Measurements from ENCODE around the gene ZNF511. TPM values are rescaled to one million over a fixed set of nuclear protein-coding genes. Genes with fewer than 3 reads are reported as not detected.

Gene ZNF511
- total RNA-seq, 1 experiment from 2014 or later: 69.6 TPM

DNA sequence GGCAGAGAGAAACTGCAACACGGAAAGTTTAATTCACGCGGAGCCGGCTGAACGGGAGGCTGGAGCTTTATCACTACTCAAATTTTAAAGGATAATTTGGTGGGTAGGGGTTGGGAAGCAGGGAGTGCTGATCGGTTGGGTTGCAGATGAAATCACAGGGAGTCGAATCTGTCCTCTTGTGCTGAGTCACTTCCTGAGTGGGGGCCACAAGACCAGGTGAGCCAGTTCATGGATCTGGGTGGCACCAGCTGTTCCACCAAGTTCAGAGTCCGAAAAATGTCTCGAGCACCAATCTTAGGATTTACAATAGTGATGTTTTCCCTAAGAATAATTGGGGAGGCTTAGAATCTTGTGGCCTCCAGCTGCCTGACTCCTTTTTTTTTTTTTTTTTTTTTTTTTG, 34.8 kb downstream of the ZNF511 start (continued):
- TF ChIP-seq, protein P1, sequence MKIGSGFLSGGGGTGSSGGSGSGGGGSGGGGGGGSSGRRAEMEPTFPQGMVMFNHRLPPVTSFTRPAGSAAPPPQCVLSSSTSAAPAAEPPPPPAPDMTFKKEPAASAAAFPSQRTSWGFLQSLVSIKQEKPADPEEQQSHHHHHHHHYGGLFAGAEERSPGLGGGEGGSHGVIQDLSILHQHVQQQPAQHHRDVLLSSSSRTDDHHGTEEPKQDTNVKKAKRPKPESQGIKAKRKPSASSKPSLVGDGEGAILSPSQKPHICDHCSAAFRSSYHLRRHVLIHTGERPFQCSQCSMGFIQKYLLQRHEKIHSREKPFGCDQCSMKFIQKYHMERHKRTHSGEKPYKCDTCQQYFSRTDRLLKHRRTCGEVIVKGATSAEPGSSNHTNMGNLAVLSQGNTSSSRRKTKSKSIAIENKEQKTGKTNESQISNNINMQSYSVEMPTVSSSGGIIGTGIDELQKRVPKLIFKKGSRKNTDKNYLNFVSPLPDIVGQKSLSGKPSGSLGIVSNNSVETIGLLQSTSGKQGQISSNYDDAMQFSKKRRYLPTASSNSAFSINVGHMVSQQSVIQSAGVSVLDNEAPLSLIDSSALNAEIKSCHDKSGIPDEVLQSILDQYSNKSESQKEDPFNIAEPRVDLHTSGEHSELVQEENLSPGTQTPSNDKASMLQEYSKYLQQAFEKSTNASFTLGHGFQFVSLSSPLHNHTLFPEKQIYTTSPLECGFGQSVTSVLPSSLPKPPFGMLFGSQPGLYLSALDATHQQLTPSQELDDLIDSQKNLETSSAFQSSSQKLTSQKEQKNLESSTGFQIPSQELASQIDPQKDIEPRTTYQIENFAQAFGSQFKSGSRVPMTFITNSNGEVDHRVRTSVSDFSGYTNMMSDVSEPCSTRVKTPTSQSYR (CRISPR knock-in tag; IDR thresholded peaks at IDR 0.05): no peak
- TF ChIP-seq ZNF138 (CRISPR knock-in tag; conservative IDR thresholded peaks at IDR 0.05) (no peak), FOXJ3 (CRISPR knock-in tag; IDR thresholded peaks at IDR 0.05; ENCODE audit: borderline replicate concordance) (no peak)
- TF ChIP-seq, protein P2, sequence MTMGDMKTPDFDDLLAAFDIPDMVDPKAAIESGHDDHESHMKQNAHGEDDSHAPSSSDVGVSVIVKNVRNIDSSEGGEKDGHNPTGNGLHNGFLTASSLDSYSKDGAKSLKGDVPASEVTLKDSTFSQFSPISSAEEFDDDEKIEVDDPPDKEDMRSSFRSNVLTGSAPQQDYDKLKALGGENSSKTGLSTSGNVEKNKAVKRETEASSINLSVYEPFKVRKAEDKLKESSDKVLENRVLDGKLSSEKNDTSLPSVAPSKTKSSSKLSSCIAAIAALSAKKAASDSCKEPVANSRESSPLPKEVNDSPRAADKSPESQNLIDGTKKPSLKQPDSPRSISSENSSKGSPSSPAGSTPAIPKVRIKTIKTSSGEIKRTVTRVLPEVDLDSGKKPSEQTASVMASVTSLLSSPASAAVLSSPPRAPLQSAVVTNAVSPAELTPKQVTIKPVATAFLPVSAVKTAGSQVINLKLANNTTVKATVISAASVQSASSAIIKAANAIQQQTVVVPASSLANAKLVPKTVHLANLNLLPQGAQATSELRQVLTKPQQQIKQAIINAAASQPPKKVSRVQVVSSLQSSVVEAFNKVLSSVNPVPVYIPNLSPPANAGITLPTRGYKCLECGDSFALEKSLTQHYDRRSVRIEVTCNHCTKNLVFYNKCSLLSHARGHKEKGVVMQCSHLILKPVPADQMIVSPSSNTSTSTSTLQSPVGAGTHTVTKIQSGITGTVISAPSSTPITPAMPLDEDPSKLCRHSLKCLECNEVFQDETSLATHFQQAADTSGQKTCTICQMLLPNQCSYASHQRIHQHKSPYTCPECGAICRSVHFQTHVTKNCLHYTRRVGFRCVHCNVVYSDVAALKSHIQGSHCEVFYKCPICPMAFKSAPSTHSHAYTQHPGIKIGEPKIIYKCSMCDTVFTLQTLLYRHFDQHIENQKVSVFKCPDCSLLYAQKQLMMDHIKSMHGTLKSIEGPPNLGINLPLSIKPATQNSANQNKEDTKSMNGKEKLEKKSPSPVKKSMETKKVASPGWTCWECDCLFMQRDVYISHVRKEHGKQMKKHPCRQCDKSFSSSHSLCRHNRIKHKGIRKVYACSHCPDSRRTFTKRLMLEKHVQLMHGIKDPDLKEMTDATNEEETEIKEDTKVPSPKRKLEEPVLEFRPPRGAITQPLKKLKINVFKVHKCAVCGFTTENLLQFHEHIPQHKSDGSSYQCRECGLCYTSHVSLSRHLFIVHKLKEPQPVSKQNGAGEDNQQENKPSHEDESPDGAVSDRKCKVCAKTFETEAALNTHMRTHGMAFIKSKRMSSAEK (CRISPR knock-in tag; IDR thresholded peaks at IDR 0.05; ENCODE audit: borderline replicate concordance): no peak

DNA sequence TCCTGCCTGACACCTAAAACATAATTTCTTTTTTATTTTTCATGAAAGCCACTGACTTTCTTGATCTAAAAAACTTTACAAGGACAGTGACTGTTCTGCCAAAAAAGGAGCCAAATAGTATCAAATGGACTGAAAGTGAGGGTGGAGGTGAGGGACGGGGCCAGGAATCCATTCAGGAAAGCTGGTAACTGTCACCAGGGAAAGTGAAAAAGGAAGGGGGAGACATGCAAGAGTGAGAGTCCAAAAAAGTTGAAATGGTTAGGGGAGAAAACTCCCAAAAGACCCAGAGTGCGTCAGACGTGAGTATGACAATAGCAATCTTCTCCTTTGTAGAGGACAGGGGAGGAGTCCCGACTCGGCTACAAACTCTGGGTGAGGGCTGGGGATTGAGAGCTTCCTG, 35.5 kb downstream of the ZNF511 start:
- Mint-ChIP-seq H3K27ac (no peak overlapping the region), H3K4me3 (no peak overlapping the region), H3K36me3 (no peaks in the 10 kb centered on the region), H3K4me1 (peaks cover 15% of the 10 kb centered on the region), H3K9me3 (peaks cover 10% of the 10 kb centered on the region), H3K27me3 (ENCODE audit: low read depth) (peaks cover 36% of the 10 kb centered on the region)
- ATAC-seq (no peak), DNase-seq (ENCODE audit: low spot score) (no peak)
- CTCF ChIA-PET: interaction anchor here (1.1 to 1.5 kb wide), 2 partner anchors 14 to 26 kb away, joined by 7 read pairs; no protein-coding TSS in a partner anchor
- TF ChIP-seq KAT7 (CRISPR knock-in tag; IDR thresholded peaks at IDR 0.05; ENCODE audit: borderline replicate concordance) (no peak), ATF1 (CRISPR knock-in tag; IDR thresholded peaks at IDR 0.05) (no peak), RELA (CRISPR knock-in tag; IDR thresholded peaks at IDR 0.05; ENCODE audit: borderline replicate concordance) (no peak), ZNF138 (CRISPR knock-in tag; conservative IDR thresholded peaks at IDR 0.05) (no peak), NFYB (CRISPR knock-in tag; conservative IDR thresholded peaks at IDR 0.05; ENCODE audit: low read depth) (no peak), GRHL2 (CRISPR knock-in tag; IDR thresholded peaks at IDR 0.05; ENCODE audit: insufficient replicate concordance, severe bottlenecking) (no peak), MXD4 (CRISPR knock-in tag; IDR thresholded peaks at IDR 0.05; ENCODE audit: borderline replicate concordance) (no peak), ELF4 (CRISPR knock-in tag; IDR thresholded peaks at IDR 0.05; ENCODE audit: low read depth) (no peak), SP1 (CRISPR knock-in tag; conservative IDR thresholded peaks at IDR 0.05) (no peak), TCF7 (CRISPR knock-in tag; IDR thresholded peaks at IDR 0.05; ENCODE audit: low read depth) (no peak), GABPB1 (CRISPR knock-in tag; IDR thresholded peaks at IDR 0.05) (no peak)
- TF ChIP-seq, protein P2 (CRISPR knock-in tag; IDR thresholded peaks at IDR 0.05; ENCODE audit: borderline replicate concordance): no peak
- TF ChIP-seq, protein P3, sequence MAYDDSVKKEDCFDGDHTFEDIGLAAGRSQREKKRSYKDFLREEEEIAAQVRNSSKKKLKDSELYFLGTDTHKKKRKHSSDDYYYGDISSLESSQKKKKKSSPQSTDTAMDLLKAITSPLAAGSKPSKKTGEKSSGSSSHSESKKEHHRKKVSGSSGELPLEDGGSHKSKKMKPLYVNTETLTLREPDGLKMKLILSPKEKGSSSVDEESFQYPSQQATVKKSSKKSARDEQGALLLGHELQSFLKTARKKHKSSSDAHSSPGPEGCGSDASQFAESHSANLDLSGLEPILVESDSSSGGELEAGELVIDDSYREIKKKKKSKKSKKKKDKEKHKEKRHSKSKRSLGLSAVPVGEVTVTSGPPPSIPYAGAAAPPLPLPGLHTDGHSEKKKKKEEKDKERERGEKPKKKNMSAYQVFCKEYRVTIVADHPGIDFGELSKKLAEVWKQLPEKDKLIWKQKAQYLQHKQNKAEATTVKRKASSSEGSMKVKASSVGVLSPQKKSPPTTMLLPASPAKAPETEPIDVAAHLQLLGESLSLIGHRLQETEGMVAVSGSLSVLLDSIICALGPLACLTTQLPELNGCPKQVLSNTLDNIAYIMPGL (CRISPR knock-in tag; IDR thresholded peaks at IDR 0.05): no peak
- TF ChIP-seq, protein P4, sequence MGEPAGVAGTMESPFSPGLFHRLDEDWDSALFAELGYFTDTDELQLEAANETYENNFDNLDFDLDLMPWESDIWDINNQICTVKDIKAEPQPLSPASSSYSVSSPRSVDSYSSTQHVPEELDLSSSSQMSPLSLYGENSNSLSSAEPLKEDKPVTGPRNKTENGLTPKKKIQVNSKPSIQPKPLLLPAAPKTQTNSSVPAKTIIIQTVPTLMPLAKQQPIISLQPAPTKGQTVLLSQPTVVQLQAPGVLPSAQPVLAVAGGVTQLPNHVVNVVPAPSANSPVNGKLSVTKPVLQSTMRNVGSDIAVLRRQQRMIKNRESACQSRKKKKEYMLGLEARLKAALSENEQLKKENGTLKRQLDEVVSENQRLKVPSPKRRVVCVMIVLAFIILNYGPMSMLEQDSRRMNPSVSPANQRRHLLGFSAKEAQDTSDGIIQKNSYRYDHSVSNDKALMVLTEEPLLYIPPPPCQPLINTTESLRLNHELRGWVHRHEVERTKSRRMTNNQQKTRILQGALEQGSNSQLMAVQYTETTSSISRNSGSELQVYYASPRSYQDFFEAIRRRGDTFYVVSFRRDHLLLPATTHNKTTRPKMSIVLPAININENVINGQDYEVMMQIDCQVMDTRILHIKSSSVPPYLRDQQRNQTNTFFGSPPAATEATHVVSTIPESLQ (CRISPR knock-in tag; IDR thresholded peaks at IDR 0.05): no peak
- TF ChIP-seq, protein P5, sequence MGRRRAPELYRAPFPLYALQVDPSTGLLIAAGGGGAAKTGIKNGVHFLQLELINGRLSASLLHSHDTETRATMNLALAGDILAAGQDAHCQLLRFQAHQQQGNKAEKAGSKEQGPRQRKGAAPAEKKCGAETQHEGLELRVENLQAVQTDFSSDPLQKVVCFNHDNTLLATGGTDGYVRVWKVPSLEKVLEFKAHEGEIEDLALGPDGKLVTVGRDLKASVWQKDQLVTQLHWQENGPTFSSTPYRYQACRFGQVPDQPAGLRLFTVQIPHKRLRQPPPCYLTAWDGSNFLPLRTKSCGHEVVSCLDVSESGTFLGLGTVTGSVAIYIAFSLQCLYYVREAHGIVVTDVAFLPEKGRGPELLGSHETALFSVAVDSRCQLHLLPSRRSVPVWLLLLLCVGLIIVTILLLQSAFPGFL (CRISPR knock-in tag; IDR thresholded peaks at IDR 0.05; ENCODE audit: borderline replicate concordance): no peak
- POLR2A ChIA-PET: no interaction called here
